GM19455 (cell line): ENCODE measurements around the gene ATP8A1.
A peak's percentile ranks its signal among the peaks of the same experiment; 100 is the strongest.
"Not testable (repeated sequence)": the region's sequence is repeated elsewhere in the genome, so short reads cannot be mapped to it uniquely, and the experiment has no call there.

Experiments used
- ATAC-seq: cut with Tn5 transposase; IDR thresholded peaks from one replicate; pipeline ENCODE4 v1.9.1; 2021; ENCODE audit not compliant: unreplicated experiment

ATP8A1 gene

GRCh38 chr4:42513748-42514492, 143.0 kb downstream of the ATP8A1 start:
- ATAC-seq: no peak

GRCh38 chr4:42512226-42512625, 144.7 kb downstream of the ATP8A1 start:
- no peak for ATAC-seq

- ATAC-seq: no peak
These were observed 146.7 kb downstream of the ATP8A1 start for GRCh38 chr4:42510225-42510624.

- no peak for ATAC-seq
These were observed 155.1 kb downstream of the ATP8A1 start for GRCh38 chr4:42501624-42502401.

GRCh38 chr4:42498040-42498439, 158.9 kb downstream of the ATP8A1 start:
- no peak for ATAC-seq

GRCh38 chr4:42497142-42497910, 159.6 kb downstream of the ATP8A1 start:
- ATAC-seq: no peak

GRCh38 chr4:42492962-42493361, 163.9 kb downstream of the ATP8A1 start:
- ATAC-seq: no peak

GRCh38 chr4:42490015-42490414, 166.9 kb downstream of the ATP8A1 start:
- ATAC-seq: no peak

GRCh38 chr4:42489095-42489494, 167.8 kb downstream of the ATP8A1 start:
- ATAC-seq: peak; percentile 78

GRCh38 chr4:42488554-42488953, 168.4 kb downstream of the ATP8A1 start:
- no peak for ATAC-seq

GRCh38 chr4:42488114-42488513, 168.8 kb downstream of the ATP8A1 start:
- peak; percentile 92 for ATAC-seq

GRCh38 chr4:42487230-42487629, 169.7 kb downstream of the ATP8A1 start:
- ATAC-seq: no peak

- ATAC-seq: not testable (repeated sequence)
These were observed 170.7 kb downstream of the ATP8A1 start for GRCh38 chr4:42486156-42486555.

- no peak for ATAC-seq
These were observed 172.3 kb downstream of the ATP8A1 start for GRCh38 chr4:42484630-42485029.

- no peak for ATAC-seq
These were observed 173.2 kb downstream of the ATP8A1 start for GRCh38 chr4:42483426-42484379.

GRCh38 chr4:42482516-42483327, 174.2 kb downstream of the ATP8A1 start:
- no peak for ATAC-seq

GRCh38 chr4:42480717-42481116, 176.2 kb downstream of the ATP8A1 start:
- ATAC-seq: no peak

- ATAC-seq: no peak
These were observed 176.6 kb downstream of the ATP8A1 start for GRCh38 chr4:42480281-42480680.

GRCh38 chr4:42478946-42479345, 178.0 kb downstream of the ATP8A1 start:
- no peak for ATAC-seq

GRCh38 chr4:42478509-42478908, 178.4 kb downstream of the ATP8A1 start:
- no peak for ATAC-seq
